HepG2 (cell line): ENCODE data around the gene TDRD6. TPM values are rescaled to one million over a fixed set of nuclear protein-coding genes. Genes with fewer than 3 reads are reported as not detected.

Experiments used
- ATAC-seq: fragments of 200-7000 bp; cut with Tn5 transposase; 3 replicates; pipeline ENCODE4 v1.9.1; 2020; ENCODE audit warnings: mild to moderate bottlenecking, moderate library complexity
- BruUV-seq: library from RNA; stranded (reverse); fragments of 400-500 nt; replicated peaks from 2 replicates; lab custom pipeline; 2021; lab: Mats Ljungman, UMichigan
- CTCF ChIA-PET: fragments of 300-600 bp; formaldehyde crosslinking; extraction: SDS; loops from one replicate; lab custom pipeline; 2021; ENCODE audit warnings: low total read pairs, inconsistent platforms, low intra/inter-chr PET ratio; lab: Yijun Ruan, JAX
- POLR2A ChIA-PET: fragments of 350-600 bp; sonication (Branson Sonifier 250); formaldehyde crosslinking; loops from one replicate; lab custom pipeline; 2020; ENCODE audit warnings: antibody characterized with exemption, inconsistent platforms; lab: Yijun Ruan, JAX
- DNase-seq: peaks from one replicate; pipeline ENCODE4 v3.0.0-alpha.2; 2015; ENCODE audit warnings: low spot score
- FAIRE-seq: peaks from 3 replicates; lab custom pipeline; 2011; peaks lifted over from hg19 to GRCh38; lab: Jason Lieb, UNC
- H2AFZ ChIP-seq: one replicate; pipeline ENCODE4 v1.6.1; 2011; ENCODE audit warnings: low read length, inconsistent platforms
- H3K27ac ChIP-seq: fragments of 300-600 bp; 3 replicates; pipeline ENCODE4 v1.8.0; 2011; ENCODE audit warnings: mixed run types, mild to moderate bottlenecking, mixed read lengths, low read length, inconsistent platforms; ENCODE audit not compliant: insufficient read depth; ENCODE audit errors: extremely low read length
- H3K27me3 ChIP-seq, 2 experiments: fragments of 200-600 bp in 1 of 2; 2 replicates in 1 of 2; 3 replicates in 1 of 2; pipeline versions ENCODE4 v1.6.0 to v1.8.0; 2011; ENCODE audit warnings: low read length in 2 of 2, mild to moderate bottlenecking in 2 of 2, moderate library complexity in 2 of 2, inconsistent platforms in 1 of 2; ENCODE audit not compliant: insufficient read depth in 2 of 2, control insufficient read depth in 1 of 2
- H3K36me3 ChIP-seq, 2 experiments: fragments of 200-600 bp in 1 of 2; replicated peaks in 1 of 2; 2 replicates in 1 of 2; 3 replicates in 1 of 2; pipeline versions ENCODE4 v1.5.1 to v1.8.0; 2011; ENCODE audit warnings: low read length in 2 of 2, inconsistent platforms in 1 of 2; ENCODE audit not compliant: insufficient read depth in 2 of 2, control insufficient read depth in 1 of 2
- H3K4me1 ChIP-seq: 2 replicates; pipeline ENCODE4 v1.5.1; 2012; ENCODE audit warnings: low read length, inconsistent platforms; ENCODE audit not compliant: insufficient read depth
- H3K4me2 ChIP-seq: 2 replicates; pipeline ENCODE4 v1.6.0; 2011; ENCODE audit warnings: low read depth, low read length, inconsistent platforms
- H3K4me3 ChIP-seq, 3 experiments: fragments of 200-600 bp in 1 of 3; sonication (generic), shearing (Covaris generic) in 1 of 3; replicated peaks in 1 of 3; 2 replicates each; pipeline ENCODE4 v1.5.1; 2011 to 2016; ENCODE audit warnings: low read length in 3 of 3, inconsistent platforms in 2 of 3, low read depth in 2 of 3, mild to moderate bottlenecking in 2 of 3, control low read depth in 1 of 3, mixed read lengths in 1 of 3; ENCODE audit not compliant: insufficient read depth in 1 of 3
- H3K79me2 ChIP-seq: one replicate; pipeline ENCODE4 v1.6.1; 2011; ENCODE audit warnings: low read length, inconsistent platforms; ENCODE audit not compliant: insufficient read depth
- H3K9ac ChIP-seq: 2 replicates; pipeline ENCODE4 v1.6.0; 2011; ENCODE audit warnings: mild to moderate bottlenecking, low read depth, low read length, inconsistent platforms; ENCODE audit not compliant: insufficient read depth
- H3K9me3 ChIP-seq: 2 replicates; pipeline ENCODE4 v1.5.1; 2012; ENCODE audit warnings: mild to moderate bottlenecking, low read length
- H4K20me1 ChIP-seq: 2 replicates; pipeline ENCODE4 v1.6.0; 2011; ENCODE audit warnings: inconsistent platforms, mild to moderate bottlenecking, low read length, moderate library complexity; ENCODE audit not compliant: insufficient read depth
- CTCF ChIP-seq: sonication (generic); formaldehyde crosslinking; IDR thresholded peaks from 2 replicates; pipeline ENCODE4 v1.5.0; 2020; ENCODE audit warnings: mild to moderate bottlenecking, missing genetic modification reagents, moderate library complexity
- FOXA1 ChIP-seq, 2 experiments: fragments of 450-650 bp in 1 of 2; sonication (generic) in 1 of 2; formaldehyde crosslinking in 1 of 2; IDR thresholded peaks; 2 replicates each; pipeline versions ENCODE4 v1.4.0 to v1.6.1; 2016 to 2020; ENCODE audit warnings: missing genetic modification reagents in 1 of 2
- MBD4 ChIP-seq: IDR thresholded peaks from 2 replicates; pipeline ENCODE4 v1.6.1; 2012; ENCODE audit warnings: low read length, inconsistent platforms, borderline replicate concordance
- MNT ChIP-seq: fragments of 450-650 bp; IDR thresholded peaks from 2 replicates; pipeline ENCODE4 v1.6.1; 2016
- MXI1 ChIP-seq: IDR thresholded peaks from 3 replicates; pipeline ENCODE4 v1.6.1; 2012; ENCODE audit warnings: low read depth, low read length, inconsistent platforms, borderline replicate concordance
- MYNN ChIP-seq: sonication (generic); formaldehyde crosslinking; IDR thresholded peaks from 2 replicates; pipeline ENCODE4 v1.4.0; 2020; ENCODE audit warnings: mild to moderate bottlenecking, low read depth, missing genetic modification reagents
- ZBTB26 ChIP-seq: IDR thresholded peaks from 2 replicates; pipeline ENCODE4 v1.6.1; 2016; ENCODE audit warnings: missing compliant biosample characterization, missing genetic modification reagents, borderline replicate concordance
- ZFP41 ChIP-seq: sonication (generic); formaldehyde crosslinking; IDR thresholded peaks from 2 replicates; pipeline ENCODE4 v1.4.0; 2020; ENCODE audit warnings: mild to moderate bottlenecking, missing genetic modification reagents, borderline replicate concordance
- ZNF510 ChIP-seq: sonication (generic); formaldehyde crosslinking; IDR thresholded peaks from 2 replicates; pipeline ENCODE4 v1.4.0; 2020; ENCODE audit warnings: low read depth, mild to moderate bottlenecking, missing genetic modification reagents
- ZNF547 ChIP-seq: sonication (generic); formaldehyde crosslinking; IDR thresholded peaks from 2 replicates; pipeline ENCODE4 v1.5.1; 2020; ENCODE audit warnings: mild to moderate bottlenecking, missing genetic modification reagents
- ZNF580 ChIP-seq: IDR thresholded peaks from 2 replicates; pipeline ENCODE4 v1.6.1; 2016; ENCODE audit warnings: low read depth, borderline replicate concordance
- ZNF589 ChIP-seq: sonication (generic); formaldehyde crosslinking; conservative IDR thresholded peaks from 2 replicates; pipeline ENCODE4 v1.8.0; 2022; ENCODE audit warnings: mild to moderate bottlenecking, moderate library complexity, missing genetic modification reagents
- ZSCAN31 ChIP-seq: sonication (generic); formaldehyde crosslinking; IDR thresholded peaks from 2 replicates; pipeline ENCODE4 v1.5.0; 2020; ENCODE audit warnings: low read depth, mild to moderate bottlenecking, missing genetic modification reagents
- WGBS: methylation state at CpG from one replicate; pipeline ENCODE4 v1.1.6; 2017; ENCODE audit warnings: low lambda C conversion rate; 5-methylcytosine and 5-hydroxymethylcytosine counted together
- in situ Hi-C: cut with HindIII; loops from 2 replicates; pipeline ENCODE4 v1.10.0; 2017; ENCODE audit warnings: low pct_unique_long_range_greater_than_20kb; ENCODE audit not compliant: extremely low pct_ligation_motif_present
- intact Hi-C: fragments of 100-400 bp; cut with micrococcal nuclease; formaldehyde crosslinking; loops from one replicate; pipeline ENCODE4 v1.10.0; 2022; ENCODE audit not compliant: unreplicated experiment
- polyA plus RNA-seq, 8 experiments: library from polyadenylated mRNA; depleted of rRNA in 3 of 8; stranded (reverse) in 7 of 8; unstranded in 1 of 8; fragments of >200 nt; fragmentation: Illumina TruSeq in 4 of 8; extraction: Trizol in 4 of 8; gene quantifications; 2 replicates each; pipeline versions ENCODE4 v1.2.1 to v1.2.3, GENCODE V29; 2011 to 2016; ENCODE audit warnings: low read depth in 4 of 8, missing spikeins in 1 of 8, mixed read lengths in 1 of 8; ENCODE audit not compliant: insufficient read depth in 1 of 8
- total RNA-seq, 5 experiments: library from RNA; depleted of rRNA; stranded (reverse); fragments of >200 nt; fragmentation: Illumina TruSeq; extraction: Trizol; gene quantifications; 2 replicates each; pipeline ENCODE4 v1.2.3, GENCODE V29; 2016; ENCODE audit warnings: low read depth in 1 of 5

Gene TDRD6
- total and polyA plus RNA-seq, 2 of the 13 experiments (the other 11 are each of a cell fraction or from before 2014, with no cell fraction given), result not detected

- TF ChIP-seq CTCF (no peak), ZSCAN31 (CRISPR knock-in tag) (no peak), ZNF510 (CRISPR knock-in tag) (no peak), FOXA1 (IDR thresholded peaks at IDR 0.05) (no peak), FOXA1 (CRISPR knock-in tag; IDR thresholded peaks at IDR 0.05) (no peak), ZNF547 (CRISPR knock-in tag) (no peak), MXI1 (no peak), ZNF589 (CRISPR knock-in tag) (no peak), ZBTB26 (CRISPR knock-in tag) (no peak)
Measured at GRCh38 chr6:46661483-46661882, 26.2 kb upstream of the TDRD6 start (continued).

- Histone ChIP-seq H3K36me3 (no peaks in the 10 kb centered on the region), H4K20me1 (no peaks in the 10 kb centered on the region), H3K79me2 (no peaks in the 10 kb centered on the region), H2AFZ (no peak overlapping the region), H3K4me2 (no peak overlapping the region), H3K27ac (no peak overlapping the region), H3K4me3 (no peak overlapping the region), H3K9ac (no peak overlapping the region), H3K4me1 (no peaks in the 10 kb centered on the region), H3K27me3 (no peaks in the 10 kb centered on the region), H3K9me3 (no peaks in the 10 kb centered on the region)
- DNase-seq, result no peak
- ATAC-seq, result no peak
- FAIRE-seq, result no peak
- in situ Hi-C loops, result no loop called here
- CTCF ChIA-PET, result no interaction called here
- BruUV-seq, result no TSS peak
- intact Hi-C loops, result no loop called here
- POLR2A ChIA-PET, result no interaction called here
- WGBS, result 50% methylated on average over 2 of the region's 2 CpGs
- TF ChIP-seq MNT (no peak), ZNF580 (CRISPR knock-in tag) (no peak), ZFP41 (CRISPR knock-in tag) (no peak), MYNN (CRISPR knock-in tag) (no peak), MBD4 (no peak)
Measured at GRCh38 chr6:46667377-46667776, 20.3 kb upstream of the TDRD6 start.
